SHP77 (cell line): ENCODE data around the gene ZNF316.

Experiments used
- DNase-seq, 2 experiments: peaks; one replicate each; lab custom pipeline; 2025; lab: John Stamatoyannopoulos, UW

Gene ZNF316

DNA sequence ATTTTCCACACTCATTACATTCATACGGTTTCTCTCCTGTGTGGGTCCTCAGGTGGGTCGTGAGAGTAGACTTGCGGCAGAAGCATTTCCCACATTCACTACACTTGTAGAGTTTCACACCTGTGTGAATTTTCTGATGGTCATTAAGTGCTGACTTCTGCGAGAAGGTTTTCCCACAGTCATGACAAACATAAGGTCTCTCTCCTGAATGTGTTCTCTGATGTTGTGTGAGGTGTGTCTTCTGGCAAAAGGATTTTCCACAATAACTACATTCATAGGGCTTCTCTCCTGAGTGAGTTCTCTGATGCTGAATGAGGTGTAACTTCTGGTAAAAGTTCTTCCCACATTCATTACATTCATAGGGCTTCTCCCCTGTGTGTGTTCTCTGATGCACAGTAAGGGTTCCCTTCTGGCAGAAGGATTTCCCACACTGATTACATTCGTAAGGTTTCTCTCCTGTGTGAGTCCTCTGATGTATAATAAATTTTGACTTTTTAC is 54.5 kb downstream of the ZNF316 start:
- no peak for DNase-seq

DNA sequence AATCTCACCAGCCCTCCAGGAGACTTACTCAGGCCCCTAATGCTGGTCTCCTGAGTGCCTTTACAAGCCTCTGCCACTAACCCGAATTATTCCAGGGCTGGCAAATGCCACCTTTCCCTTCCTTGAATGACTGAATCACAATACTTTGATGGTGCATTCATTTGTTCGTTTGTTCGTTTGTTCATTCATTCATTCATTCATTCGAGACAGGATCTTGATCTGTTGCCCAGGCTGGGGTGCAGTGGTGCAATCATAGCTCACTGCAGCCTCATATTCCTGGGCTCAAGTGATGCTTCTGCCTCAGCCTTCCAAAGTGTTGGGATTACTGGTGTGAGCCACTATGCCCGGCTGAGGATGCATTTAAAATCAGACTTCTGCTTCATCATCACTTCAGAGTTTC is 63.7 kb downstream of the ZNF316 start:
- DNase-seq: no peak

DNA sequence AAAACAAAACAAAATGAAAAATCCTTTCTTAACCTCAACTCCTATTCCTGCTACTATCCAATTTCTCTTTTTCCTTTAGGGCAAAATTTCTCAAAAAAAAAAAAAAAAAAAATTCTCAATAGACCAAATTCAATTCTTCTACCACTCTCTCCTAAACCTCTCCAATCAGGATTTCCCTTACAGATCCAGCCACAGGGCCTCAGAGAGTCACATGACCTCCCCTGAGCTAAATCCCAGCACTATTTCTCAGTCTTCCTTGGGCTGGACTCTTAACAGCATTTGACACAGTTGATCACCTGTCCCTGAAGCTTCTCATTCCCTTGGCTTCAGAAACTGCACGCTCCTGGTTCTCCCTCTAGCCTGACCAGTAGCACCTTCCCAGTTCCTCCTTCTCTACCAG is 64.7 kb downstream of the ZNF316 start:
- DNase-seq: no peak
